H1 (cell line): ENCODE results near the gene INTS6.

ENCODE experiments used
- CBX5 ChIP-seq: fragments of 300-800, 300-1000 bp; sonication (generic); IDR thresholded peaks from 2 replicates; pipeline ENCODE4 v1.7.1; 2016; ENCODE audit warnings: antibody characterized with exemption, low read length, low read depth
- CTCF ChIP-seq, 3 experiments: IDR thresholded peaks; 1 replicate in 2 of 3; 2 replicates in 1 of 3; pipeline versions ENCODE4 v1.5.1 to v1.6.1; 2011; ENCODE audit warnings: low read length in 3 of 3, mild to moderate bottlenecking in 3 of 3, inconsistent platforms in 2 of 3, low read depth in 1 of 3, moderate library complexity in 1 of 3; ENCODE audit not compliant: insufficient read depth in 1 of 3; ENCODE audit errors: control extremely low read depth in 1 of 3
- POLR2A ChIP-seq, 2 experiments: IDR thresholded peaks; 1 replicate in 1 of 2; 2 replicates in 1 of 2; pipeline ENCODE4 v1.6.1; 2011; ENCODE audit warnings: low read depth in 2 of 2, low read length in 2 of 2, mild to moderate bottlenecking in 2 of 2; ENCODE audit errors: control extremely low read depth in 1 of 2
- POLR2AphosphoS5 ChIP-seq: IDR thresholded peaks from 2 replicates; pipeline ENCODE4 v1.6.1; 2011; ENCODE audit warnings: low read depth, low read length

DNA sequence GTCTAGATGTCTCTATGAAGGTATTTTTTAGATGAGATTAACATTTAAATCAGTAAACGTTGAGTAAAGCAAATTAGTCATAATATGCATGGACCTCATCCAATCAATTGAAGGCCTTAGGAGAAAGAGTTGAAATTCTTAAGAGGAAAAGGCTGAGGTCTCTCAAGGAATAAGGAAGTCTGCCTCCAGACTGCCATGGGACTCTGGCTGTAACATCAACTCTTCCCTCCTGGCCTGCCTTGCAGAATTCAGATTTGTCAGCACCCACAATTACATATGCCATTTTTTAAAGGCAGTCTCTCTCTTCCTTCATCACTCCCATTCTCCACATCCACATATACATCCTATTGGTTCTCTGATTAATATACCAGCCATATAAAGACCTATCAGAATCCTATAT, 28.8 kb upstream of the INTS6 start:
- TF ChIP-seq CTCF (IDR thresholded peaks at IDR 0.05; ENCODE audit: control extremely low read depth in 1 of 3, insufficient read depth in 1 of 3, low read depth in 1 of 3, low read length in 3 of 3) (no peak), CBX5 (no peak), POLR2AphosphoS5 (no peak), POLR2A (IDR thresholded peaks at IDR 0.05; ENCODE audit: control extremely low read depth in 1 of 2, low read depth in 2 of 2, low read length in 2 of 2) (no peak)
